GM10847 (cell line): ENCODE results near the gene TNIP1.

ENCODE experiments used
- POLR2A ChIP-seq: IDR thresholded peaks from 2 replicates; pipeline ENCODE4 v1.6.1; 2011; ENCODE audit not compliant: insufficient read length; ENCODE audit errors: extremely low read depth

Gene TNIP1

DNA sequence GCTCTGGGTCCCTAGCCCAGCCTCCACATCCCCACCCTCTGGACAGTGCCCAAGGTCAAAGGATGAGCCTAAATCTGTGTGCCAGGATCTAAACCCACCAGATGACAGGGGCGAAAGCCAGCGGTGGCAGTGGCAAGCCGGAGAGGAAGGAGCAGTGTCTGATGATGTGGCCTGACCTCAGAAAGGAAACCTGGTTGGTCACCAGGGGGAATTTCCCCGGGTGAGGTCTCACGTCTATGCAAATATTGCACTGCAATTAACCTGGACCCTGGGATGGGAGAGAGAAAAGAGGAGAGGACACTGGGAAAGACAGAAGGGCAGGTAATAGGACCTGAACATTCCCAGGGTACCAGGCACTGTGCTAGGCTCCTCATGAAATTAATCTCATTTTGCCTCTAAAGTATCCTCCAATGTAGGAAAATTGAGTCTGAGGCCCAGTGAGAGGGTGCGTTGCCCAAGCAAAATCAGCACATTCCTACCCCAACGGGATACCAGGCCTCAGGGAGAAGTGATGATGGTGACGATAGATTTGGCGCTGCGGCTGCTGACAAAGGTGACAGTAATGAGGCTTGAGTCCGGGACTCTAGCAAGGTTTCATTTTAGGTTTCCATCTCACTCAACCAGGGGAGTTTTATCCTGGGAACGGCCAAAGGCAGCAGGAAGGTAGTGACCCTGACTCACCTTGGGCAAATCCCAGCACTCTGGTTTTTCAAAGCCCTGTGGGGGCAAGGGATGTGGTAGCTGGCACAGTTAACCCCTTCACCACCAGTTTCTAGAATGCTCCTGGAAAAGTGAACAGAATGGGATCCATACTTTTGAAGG is 13.4 kb upstream of the TNIP1 start:
- peak; percentile 49 for TF ChIP-seq POLR2A

DNA sequence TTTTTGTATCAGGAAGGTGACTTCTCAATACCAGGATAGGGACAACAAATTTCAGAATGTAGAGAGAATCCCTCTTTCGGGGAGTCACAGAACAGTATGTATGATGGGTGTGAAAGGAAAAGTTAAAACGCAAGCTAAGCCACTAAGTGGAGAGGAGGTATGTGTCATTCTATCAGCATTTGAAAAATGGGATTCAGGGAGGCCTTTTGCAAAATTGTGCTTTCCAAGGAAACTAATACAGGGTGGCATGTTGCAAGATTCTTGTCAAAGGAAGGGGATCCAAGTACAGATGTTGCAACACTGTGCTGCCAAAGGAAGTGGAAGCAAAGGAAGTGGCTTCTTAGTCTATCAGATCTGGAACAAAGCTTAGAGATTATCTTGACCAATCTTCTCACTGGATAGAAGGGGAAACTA is 12.6 kb upstream of the TNIP1 start:
- TF ChIP-seq POLR2A: no peak

DNA sequence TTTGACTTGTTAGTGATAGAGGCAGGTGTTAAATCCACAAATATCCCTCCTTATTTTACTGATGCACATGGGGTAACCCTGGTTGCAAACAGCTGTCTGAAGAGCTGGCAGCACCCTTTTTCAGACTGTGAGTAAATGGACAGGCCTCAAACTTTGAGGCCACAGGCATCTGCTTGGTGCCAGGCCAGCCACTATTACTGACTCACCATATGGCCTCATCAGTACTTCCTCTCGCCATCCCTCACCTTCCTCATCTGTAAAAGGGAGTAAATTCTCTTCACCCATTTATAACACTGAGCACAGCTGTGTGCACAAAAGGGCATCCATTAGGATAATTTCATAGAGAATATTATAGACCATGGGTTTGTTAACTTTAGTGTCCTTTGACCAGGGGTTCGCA is 11.9 kb upstream of the TNIP1 start:
- no peak for TF ChIP-seq POLR2A

DNA sequence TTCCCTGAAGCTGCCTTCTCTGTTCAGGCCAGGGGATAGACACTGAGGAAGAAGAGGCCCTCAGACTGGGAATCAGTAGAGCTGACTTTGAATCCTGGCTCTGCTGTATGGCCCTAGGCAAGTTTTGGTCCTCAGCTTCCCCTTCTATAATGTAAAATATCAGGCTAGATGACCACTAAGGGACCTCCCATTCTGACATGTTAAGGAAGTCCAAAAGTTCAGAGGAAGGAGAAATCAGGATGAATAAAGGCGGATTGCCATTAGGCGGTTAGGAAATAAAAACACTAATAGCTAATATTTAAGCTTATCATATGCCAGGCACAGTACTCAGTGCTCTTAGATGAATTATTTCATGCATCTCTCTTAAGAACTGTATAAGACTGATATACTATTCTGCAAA is 8.9 kb upstream of the TNIP1 start:
- no peak for TF ChIP-seq POLR2A

DNA sequence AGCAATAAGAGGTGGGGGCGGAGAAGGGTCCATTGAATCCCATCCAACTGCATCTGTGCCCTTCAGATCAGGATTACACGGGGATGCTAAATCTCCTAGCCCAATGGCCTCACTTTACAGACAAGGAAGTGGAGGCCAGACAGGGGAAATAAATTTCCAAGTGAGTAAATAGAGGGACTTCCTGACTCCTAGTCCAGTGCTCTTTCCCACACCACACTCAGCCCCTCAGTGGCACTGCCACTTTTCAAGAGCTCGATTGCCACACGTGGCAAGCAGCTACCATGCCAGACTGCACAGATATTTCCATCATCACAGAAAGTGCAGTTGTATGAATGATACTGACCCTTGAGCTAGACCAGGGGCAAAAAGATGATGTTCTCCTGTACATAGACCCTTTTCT is 8.2 kb upstream of the TNIP1 start:
- TF ChIP-seq POLR2A: no peak

DNA sequence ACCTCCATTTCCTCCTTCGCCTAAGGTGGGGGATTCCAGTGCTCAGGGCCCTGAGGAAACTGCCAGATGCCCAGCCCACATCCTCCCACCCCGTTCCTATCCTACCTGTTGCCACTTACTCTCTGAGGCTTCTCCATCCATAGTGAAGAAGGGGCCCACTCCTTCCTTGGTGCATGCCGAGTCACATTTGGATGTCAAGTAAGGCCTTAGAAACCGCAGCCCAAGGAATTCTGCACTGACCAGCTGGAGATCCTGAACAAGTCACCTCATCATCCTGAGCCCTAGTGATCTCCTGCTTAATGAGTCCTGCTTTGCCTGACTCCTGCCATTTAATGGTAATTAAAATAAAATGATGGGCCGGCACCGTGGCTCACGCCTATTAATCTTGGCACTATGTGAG is 6.7 kb upstream of the TNIP1 start:
- TF ChIP-seq POLR2A: no peak

DNA sequence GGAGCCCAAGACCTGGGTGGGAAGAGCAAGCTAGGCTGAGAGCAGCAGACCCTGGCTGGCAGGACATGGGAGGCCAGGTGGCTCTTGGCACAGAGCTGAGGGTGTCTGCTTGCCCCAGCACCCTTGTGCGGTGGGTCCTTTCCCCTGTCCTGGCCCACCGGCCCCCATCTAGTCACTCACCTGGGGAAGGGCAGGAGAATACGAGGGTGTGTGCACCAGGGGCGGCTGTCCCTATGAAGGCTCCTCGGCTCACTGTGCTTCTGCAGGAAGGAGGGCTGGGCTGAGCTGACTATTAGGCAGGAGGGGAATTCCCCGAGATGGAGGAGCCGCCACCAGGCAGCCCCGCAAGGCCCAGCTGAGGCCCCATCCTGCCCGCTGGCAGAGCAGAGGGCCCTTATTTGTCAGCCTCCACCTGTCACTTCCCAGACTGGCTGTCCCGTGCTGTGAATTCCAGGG is 6.1 kb upstream of the TNIP1 start:
- TF ChIP-seq POLR2A: peak; percentile 53

DNA sequence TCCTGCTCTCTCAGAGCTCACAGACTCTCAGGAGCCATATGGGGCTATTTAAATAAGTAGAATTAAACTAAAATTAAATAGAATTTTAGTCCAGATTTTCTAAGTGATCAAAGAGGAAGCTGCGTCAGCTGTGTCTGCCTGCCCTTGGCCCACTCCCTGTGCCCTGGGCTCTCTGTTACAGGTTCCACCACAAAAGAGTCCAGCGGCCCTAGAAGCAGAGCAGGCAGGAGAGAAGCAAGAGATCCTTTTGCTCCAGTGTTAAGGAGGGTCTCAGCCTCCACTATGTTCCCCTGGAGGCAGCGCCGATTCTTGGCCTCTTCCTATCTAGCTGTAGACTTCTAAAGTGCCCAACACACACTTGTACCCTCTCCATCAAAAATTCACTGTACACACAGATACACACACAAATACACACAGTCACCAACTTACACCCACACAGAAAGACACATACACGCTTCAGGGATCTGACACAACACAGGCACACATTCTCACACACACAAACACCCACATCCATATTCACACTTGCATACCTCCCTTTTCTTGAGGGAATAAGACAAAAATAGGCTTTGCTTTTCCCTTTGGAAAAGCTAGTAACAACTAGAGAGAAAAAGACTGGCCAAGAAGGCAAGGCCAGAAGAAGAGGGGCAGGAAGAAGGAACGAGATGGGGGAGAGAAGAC is 5.5 kb upstream of the TNIP1 start:
- TF ChIP-seq POLR2A: no peak

DNA sequence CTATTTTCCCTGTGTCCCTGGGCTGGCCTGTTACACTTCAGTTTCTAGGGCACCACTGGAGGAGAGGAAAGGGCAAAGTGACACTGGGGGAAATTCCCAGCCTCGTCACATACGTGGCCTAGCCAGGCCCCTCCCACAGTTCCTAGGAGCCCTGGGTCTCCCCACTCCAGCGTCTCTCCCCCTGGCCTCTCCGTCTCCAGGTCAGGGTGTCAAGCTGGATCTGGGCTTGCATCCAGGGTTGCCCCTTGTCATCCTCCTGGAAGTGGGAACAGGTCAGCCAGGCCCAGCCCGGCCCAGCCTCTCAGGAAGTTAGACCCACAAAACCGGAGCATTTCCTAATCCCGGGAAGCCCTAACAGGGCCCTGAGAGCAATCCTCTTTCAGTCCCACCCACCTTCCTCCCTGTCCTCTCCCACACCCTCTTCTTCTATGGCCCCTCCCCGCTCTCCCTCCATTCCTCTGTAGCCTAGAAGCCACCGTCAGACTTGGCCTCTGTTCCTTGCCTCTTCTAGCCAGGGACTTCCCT is 4.7 kb upstream of the TNIP1 start:
- peak; percentile 25 for TF ChIP-seq POLR2A

DNA sequence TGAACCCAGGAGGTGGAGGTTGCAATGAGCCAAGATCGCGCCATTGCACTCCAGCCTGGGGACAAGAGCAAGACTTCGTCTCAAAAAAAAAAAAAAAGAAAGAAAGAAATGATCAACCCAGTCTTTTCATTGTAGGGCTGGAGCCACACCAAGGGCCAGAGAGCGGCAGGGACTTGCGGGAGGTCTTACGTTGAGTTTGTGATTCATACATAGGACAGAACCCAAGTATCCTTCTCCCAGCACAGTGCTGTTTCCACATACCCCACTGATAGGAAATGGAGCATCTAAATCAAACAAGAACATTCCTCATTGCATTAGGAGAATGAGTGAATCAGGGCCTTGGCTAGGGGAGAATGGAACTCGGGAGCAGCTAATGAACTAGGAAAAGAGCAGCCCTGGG is 3.5 kb upstream of the TNIP1 start:
- no peak for TF ChIP-seq POLR2A

DNA sequence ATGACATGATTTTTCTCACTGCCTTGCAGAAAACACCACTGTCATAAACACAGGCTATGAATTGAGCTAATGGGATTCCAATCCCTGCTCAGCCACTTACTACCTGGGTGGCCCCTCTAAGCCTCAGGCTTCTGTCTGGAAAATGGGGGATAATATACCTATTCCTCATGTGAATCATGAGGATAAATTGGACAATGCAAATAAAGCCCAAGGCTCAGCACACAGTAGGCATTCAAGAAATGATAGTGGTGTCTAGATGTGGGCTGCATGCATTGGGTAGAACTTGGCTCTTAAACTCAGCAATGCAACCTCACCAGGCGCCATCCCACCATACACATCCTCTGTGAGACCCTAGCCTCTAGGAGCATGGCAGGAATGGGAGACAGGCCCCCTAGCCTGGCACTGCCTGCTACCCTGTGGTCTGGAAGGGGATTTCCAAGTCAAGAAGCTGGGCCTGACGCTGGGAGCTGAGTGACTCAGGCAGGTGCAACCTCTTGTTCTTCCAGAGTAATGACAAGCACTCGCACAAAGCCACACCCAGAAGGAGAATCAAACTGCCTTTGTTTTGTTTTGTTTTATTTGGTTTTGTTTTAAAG is 2.3 kb upstream of the TNIP1 start:
- no peak for TF ChIP-seq POLR2A

DNA sequence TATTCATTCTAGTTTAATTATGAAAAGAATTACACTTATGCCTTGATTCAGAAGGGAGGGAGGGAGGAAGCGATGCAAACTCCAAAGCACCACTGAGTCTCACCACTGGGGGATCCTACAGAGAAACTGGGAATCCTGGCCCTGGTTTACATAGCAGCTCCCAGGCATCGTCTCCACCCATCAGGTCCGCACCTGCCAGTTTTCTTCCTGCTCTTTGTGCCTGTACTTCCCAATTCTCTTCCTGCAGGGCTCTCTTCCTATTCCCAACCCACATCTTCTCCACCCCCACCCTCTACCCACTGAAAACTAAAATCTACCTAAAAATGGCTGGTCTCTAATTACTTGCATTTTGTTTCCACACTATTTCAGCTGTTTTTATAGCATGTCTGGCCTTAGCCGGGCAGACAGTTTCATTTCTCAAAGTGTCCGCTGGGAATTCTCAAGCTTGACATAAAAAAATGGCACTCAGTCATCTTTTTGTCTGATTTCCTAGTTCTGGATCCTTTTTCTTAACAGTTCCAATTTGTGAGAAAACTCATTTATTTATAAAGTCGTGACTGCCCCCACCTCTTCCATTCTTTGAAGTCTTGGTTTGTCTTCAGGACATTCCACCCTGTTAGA is 1.6 kb upstream of the TNIP1 start:
- TF ChIP-seq POLR2A: no peak

DNA sequence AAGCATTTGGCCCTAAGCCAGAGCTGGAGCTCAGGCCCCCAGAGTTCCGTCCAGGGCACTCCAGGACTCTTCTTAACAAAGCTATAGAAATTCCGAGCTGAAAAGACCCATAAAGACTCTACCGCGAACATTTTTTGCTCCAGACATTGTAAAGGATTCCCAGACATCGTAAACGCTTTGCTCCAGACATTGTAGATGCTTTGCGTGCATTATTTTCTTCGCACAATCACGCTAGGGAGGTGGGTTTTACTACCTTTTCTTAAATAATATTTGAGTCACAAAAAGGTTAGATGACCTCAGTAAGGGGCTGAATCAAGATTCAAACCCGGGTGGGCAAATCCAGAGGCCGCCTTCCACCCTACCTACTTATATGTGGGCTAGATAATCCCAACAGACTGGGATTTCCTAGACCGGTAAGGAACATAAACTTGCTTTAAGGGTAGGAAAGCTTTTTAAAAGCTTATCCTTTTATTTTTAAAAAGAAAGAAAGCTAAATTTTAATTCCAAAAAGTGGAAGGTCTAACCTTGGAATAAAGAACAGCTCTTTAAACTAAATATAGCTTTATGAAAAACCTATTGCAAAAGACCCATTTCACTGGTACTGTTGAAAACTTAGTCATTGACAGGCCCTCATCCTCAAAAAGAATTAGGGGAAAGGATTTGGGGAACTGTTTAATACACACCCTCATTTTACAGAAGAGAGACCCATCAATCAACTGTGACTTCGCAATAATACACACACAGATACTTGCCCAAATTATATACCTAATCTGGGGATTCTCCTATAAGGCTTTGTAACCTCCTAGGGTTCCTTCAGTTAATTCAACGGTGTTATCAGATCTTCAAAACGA is 822 bp upstream of the TNIP1 start:
- TF ChIP-seq POLR2A: no peak

DNA sequence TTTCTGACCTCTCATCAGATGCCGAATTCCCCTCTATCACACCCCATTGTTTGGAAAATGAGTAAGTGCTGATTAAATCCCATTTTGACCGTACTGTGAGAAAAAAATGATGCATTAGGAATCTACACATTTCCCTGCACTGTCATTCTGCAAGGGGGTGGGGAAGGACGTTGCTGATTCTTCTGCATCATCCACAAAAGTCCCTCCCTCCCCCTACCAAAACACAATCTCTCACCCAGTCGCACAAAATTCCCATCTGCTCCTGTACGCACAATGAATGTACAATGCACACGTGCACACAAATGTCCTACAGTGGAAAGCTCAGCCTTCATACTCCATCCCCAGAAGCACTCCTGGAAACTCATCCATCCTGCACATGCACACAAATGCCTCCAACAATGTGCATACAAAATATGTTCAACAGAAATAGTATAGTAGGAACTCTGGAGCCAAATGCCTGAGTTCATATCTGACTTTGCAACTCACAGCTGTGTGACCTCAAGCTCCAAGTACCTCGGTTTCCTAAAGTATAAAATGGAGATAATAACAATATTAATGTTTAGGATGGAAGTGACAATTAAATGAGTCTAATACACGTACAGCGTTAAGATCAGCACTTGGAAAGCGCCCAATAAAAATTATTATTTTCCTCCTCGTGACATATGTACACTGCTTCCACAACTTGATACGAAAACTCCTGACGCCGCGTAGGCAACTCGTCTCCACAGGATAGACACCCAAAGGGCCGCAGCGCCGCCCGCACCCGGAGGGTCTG is 809 bp downstream of the TNIP1 start:
- TF ChIP-seq POLR2A: no peak
